ENCODE data around the gene TMPRSS11E. TPM values are rescaled to one million over a fixed set of nuclear protein-coding genes. Genes with fewer than 3 reads are reported as not detected.

TMPRSS11E gene
- total RNA-seq = not detected in 2 replicates

GRCh38 chr4:68447201-68447600 is at the start of gene TMPRSS11E:
TSS of gene TMPRSS11E (plus strand) at chr4:68447463. CDS start at chr4:68447513, 50 bp downstream.

Other genes starting within 250 kb of the TMPRSS11E start
- not detected in 2 replicates for gene TMPRSS11B, start 201.8 kb upstream of the TMPRSS11E start, total RNA-seq
- gene YTHDC1, start 97.4 kb upstream of the TMPRSS11E start, total RNA-seq = 22.7 and 33.6 TPM in 2 replicates
- gene UGT2B17, start 128.9 kb downstream of the TMPRSS11E start, total RNA-seq = not detected in 2 replicates
- not detected in 2 replicates for gene UGT2B15, start 223.2 kb downstream of the TMPRSS11E start, total RNA-seq